Breast epithelium (tissue), 4 donors: ENCODE results near the gene ABI3. TPM values are rescaled to one million over a fixed set of nuclear protein-coding genes. Genes with fewer than 3 reads are reported as not detected.

Experiments used
- DNase-seq, 2 donors: peaks; one replicate each; pipeline ENCODE4 v3.0.0-alpha.2; 2019; ENCODE audit warnings: low spot score in 2 of 2
- H3K27ac ChIP-seq, 2 donors: fragments of 200-600 bp; sonication (generic) in 1 of 2; one replicate each; pipeline ENCODE4 v1.5.1; 2016 to 2019; ENCODE audit warnings: mild to moderate bottlenecking in 1 of 2
- H3K27me3 ChIP-seq, 2 donors: fragments of 200-600 bp; sonication (generic) in 1 of 2; one replicate each; pipeline versions ENCODE4 v1.5.1 to v1.6.0; 2017 to 2019; ENCODE audit warnings: control low read depth in 1 of 2, mild to moderate bottlenecking in 1 of 2
- H3K36me3 ChIP-seq: fragments of 200-600 bp; one replicate; pipeline ENCODE4 v1.5.1; 2019
- H3K4me1 ChIP-seq, 2 donors: fragments of 200-600 bp; sonication (generic); one replicate each; pipeline ENCODE4 v1.5.1; 2016 to 2019; ENCODE audit warnings: control low read depth in 1 of 2
- H3K4me3 ChIP-seq, 3 donors: fragments of 200-600 bp; sonication (generic); 1 replicate in 2 of 3; 2 replicates in 1 of 3; pipeline ENCODE4 v1.5.1; 2016 to 2019; ENCODE audit warnings: mild to moderate bottlenecking in 3 of 3, moderate library complexity in 2 of 3
- H3K9me3 ChIP-seq, 2 donors: fragments of 200-600 bp; sonication (generic) in 1 of 2; one replicate each; pipeline ENCODE4 v1.5.1; 2016 to 2019; ENCODE audit warnings: control low read depth in 1 of 2
- CTCF ChIP-seq, 3 donors: fragments of 450-650 bp; IDR thresholded peaks; one replicate each; pipeline ENCODE4 v1.5.1; 2016 to 2017; ENCODE audit warnings: antibody characterized with exemption in 3 of 3, mild to moderate bottlenecking in 3 of 3, moderate library complexity in 3 of 3
- POLR2A ChIP-seq: fragments of 450-650 bp; IDR thresholded peaks from one replicate; pipeline ENCODE4 v1.6.1; 2016; ENCODE audit warnings: antibody characterized with exemption, mild to moderate bottlenecking, moderate library complexity
- POLR2AphosphoS5 ChIP-seq, 3 donors: sonication (generic); formaldehyde crosslinking; IDR thresholded peaks; one replicate each; pipeline ENCODE4 v1.6.1; 2017; ENCODE audit warnings: antibody characterized with exemption in 3 of 3
- intact Hi-C: fragments of 100-400 bp; cut with DNase I; formaldehyde crosslinking; loops from one replicate; pipeline ENCODE4 v1.15.1; 2023; ENCODE audit warnings: low total_unique reads
- total RNA-seq, 3 donors: library from RNA; depleted of rRNA; stranded (reverse); fragments of >200 nt; gene quantifications; one replicate each; pipeline ENCODE4 v1.1.0, GENCODE V29; 2016

Gene ABI3
- total RNA-seq, 3 donors from 2014 or later, result 1.9 to 5.2 (median 5.1) TPM

DNA sequence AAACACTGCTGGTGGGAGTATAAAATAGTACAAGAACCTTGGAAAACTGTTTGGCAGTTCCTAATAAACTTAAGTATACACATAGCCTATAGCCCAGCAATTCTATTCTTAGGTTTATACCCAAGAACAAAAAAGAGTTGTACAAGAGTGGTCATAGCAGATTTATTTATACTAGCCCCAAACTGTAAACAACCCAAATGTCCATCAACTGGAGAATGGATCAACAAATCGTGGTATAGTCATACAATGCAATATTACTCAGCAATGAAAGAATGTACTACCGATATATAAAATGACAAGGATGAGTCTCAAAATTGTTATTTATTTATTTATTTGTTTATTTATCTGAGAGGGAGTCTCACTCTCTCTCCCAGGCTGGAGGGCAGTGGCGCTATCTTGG is 23.2 kb upstream of the ABI3 start:
- Histone ChIP-seq H3K4me3 (no peak overlapping the region), H3K4me1 (no peaks in the 10 kb centered on the region), H3K27me3 (peaks cover 0 to 3% of the 10 kb centered on the region in 2 donors), H3K27ac (no peak overlapping the region), H3K36me3 (no peaks in the 10 kb centered on the region), H3K9me3 (peaks cover 0 to 10% of the 10 kb centered on the region in 2 donors)
- TF ChIP-seq POLR2A (no peak), POLR2AphosphoS5 (IDR thresholded peaks at IDR 0.05) (no peak), CTCF (IDR thresholded peaks at IDR 0.05) (no peak)
- intact Hi-C loops, result no loop called here
- no peak for DNase-seq

- TF ChIP-seq CTCF (IDR thresholded peaks at IDR 0.05) (no peak), POLR2AphosphoS5 (IDR thresholded peaks at IDR 0.05) (no peak), POLR2A (no peak)
- Histone ChIP-seq H3K27ac (no peak overlapping the region), H3K4me1 (no peaks in the 10 kb centered on the region), H3K4me3 (no peak overlapping the region), H3K27me3 (no peaks in the 10 kb centered on the region), H3K9me3 (no peaks in the 10 kb centered on the region), H3K36me3 (no peaks in the 10 kb centered on the region)
- intact Hi-C loops, result loop anchor here (5.0 kb wide), 1 partner anchor 226 kb away; no protein-coding TSS in a partner anchor
- no peak for DNase-seq
These were observed 19.6 kb upstream of the ABI3 start for GRCh38 chr17:49190932-49191331.

DNA sequence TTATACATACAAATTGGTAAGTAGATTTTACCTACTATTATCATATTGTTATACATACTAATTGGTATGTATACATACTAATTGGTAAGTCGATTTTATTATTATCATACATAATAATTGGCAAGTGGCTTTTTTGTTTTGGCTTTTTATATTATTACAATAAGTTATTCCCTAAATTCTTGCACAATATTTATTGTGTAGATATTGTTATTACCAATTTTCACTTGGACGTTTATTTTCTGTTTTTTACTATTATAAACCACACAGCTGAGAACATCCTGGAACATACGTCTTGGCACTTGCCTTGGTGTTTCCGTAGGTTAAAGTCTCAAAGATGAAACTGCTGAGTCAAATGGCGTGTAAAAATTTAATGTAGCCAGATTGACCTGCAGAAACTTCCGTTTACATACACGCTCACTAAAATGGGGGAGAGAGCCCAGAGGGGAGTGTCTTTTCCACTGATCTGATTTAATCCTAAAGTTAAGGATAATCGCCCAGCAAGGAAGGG is 19.0 kb upstream of the ABI3 start:
- no peaks in the 10 kb centered on the region for H3K36me3 ChIP-seq
- H3K9me3 ChIP-seq, result no peaks in the 10 kb centered on the region
- H3K27ac ChIP-seq, result peak overlapping the region; percentile 93 to 94
- intact Hi-C loops, result loop anchor here (5.0 kb wide), 1 partner anchor 226 kb away; no protein-coding TSS in a partner anchor
- H3K4me1 ChIP-seq, result no peaks in the 10 kb centered on the region
- no peak for DNase-seq
- no peaks in the 10 kb centered on the region for H3K27me3 ChIP-seq
- H3K4me3 ChIP-seq, result peak overlapping the region; percentile 64 to 84 (median 71)
- TF ChIP-seq POLR2AphosphoS5 (IDR thresholded peaks at IDR 0.05), result no peak
- no peak for TF ChIP-seq CTCF (IDR thresholded peaks at IDR 0.05)
- TF ChIP-seq POLR2A, result no peak

- Histone ChIP-seq H3K27ac (peak overlapping the region; percentile 93 to 94), H3K9me3 (no peaks in the 10 kb centered on the region), H3K4me3 (peak overlapping the region; percentile 64 to 84 (median 71)), H3K27me3 (no peaks in the 10 kb centered on the region), H3K36me3 (no peaks in the 10 kb centered on the region), H3K4me1 (no peaks in the 10 kb centered on the region)
- no peak for TF ChIP-seq POLR2A
- TF ChIP-seq POLR2AphosphoS5 (IDR thresholded peaks at IDR 0.05), result peak; percentile 55 to 92 (median 89)
- peak in 1 of 3 donors; percentile 22 for TF ChIP-seq CTCF (IDR thresholded peaks at IDR 0.05)
- DNase-seq, result peak; percentile 92 to 97
- intact Hi-C loops, result loop anchor here (5.0 kb wide), 1 partner anchor 225 kb away; no protein-coding TSS in a partner anchor
These were observed 18.4 kb upstream of the ABI3 start for GRCh38 chr17:49191917-49192741.
